ENCODE measurements around the gene SERAC1. TPM values are rescaled to one million over a fixed set of nuclear protein-coding genes. Genes with fewer than 3 reads are reported as not detected.

SERAC1 gene
- total and polyA plus RNA-seq, 2 donors (not counting 1 experiment from before 2014, with no cell fraction given) = 1.9 to 5.8 TPM

- WGBS (ENCODE audit: insufficient coverage) = 91% methylated on average over 23 of the region's 23 CpGs
- Mint-ChIP-seq H3K9me3 (ENCODE audit: insufficient read depth) (no peaks in the 10 kb centered on the region), H3K27me3 (no peaks in the 10 kb centered on the region), H3K4me3 (no peak overlapping the region), H3K27ac (no peak overlapping the region), H3K4me1 (no peaks in the 10 kb centered on the region)
- Histone ChIP-seq H2AFZ (ENCODE audit: insufficient read depth, low read depth, low read length, poor library complexity, severe bottlenecking) (no peak overlapping the region), H3K27ac (ENCODE audit: low read length in 2 of 2) (no peak overlapping the region), H3K36me3 (replicated peaks in 1 of 2; ENCODE audit: control extremely low read depth in 1 of 2, control insufficient read depth in 1 of 2, extremely low read depth in 1 of 2, insufficient read depth in 2 of 2, low read length in 1 of 2) (peaks cover 0 to 27% of the 10 kb centered on the region in 2 experiments), H3K4me2 (replicated peaks; ENCODE audit: low read depth, low read length, poor library complexity, severe bottlenecking) (no peak overlapping the region), H4K20me1 (ENCODE audit: control insufficient read depth, insufficient read depth, low read length, poor library complexity, severe bottlenecking) (no peaks in the 10 kb centered on the region), H3K4me1 (ENCODE audit: control insufficient read depth in 2 of 2, insufficient read depth in 2 of 2, low read length in 2 of 2) (no peaks in the 10 kb centered on the region), H3K9me3 (ENCODE audit: control extremely low read depth in 1 of 3, control insufficient read depth in 2 of 3, insufficient read depth in 1 of 3, low read length in 2 of 3) (peaks cover 0 to 3% (median 0%) of the 10 kb centered on the region in 3 donors), H3K9ac (ENCODE audit: low read length) (no peak overlapping the region), H3K4me3 (ENCODE audit: control extremely low read depth in 1 of 5, extremely low read depth in 1 of 5, insufficient read depth in 1 of 5, low read depth in 2 of 5, low read length in 4 of 5) (no peak overlapping the region), H3K27me3 (replicated peaks in 1 of 4; ENCODE audit: control extremely low read depth in 1 of 4, control insufficient read depth in 3 of 4, insufficient read depth in 4 of 4, low read length in 3 of 4) (no peaks in the 10 kb centered on the region), H3K79me2 (ENCODE audit: control insufficient read depth, insufficient read depth, low read length) (no peaks in the 10 kb centered on the region)
- ATAC-seq (ENCODE audit: low read depth) (no peak), DNase-seq (no peak)
- intact Hi-C loops (cut with micrococcal nuclease) = no loop called here
- TF ChIP-seq CTCF (IDR thresholded peaks at IDR 0.05) (no peak), EZH2 (IDR thresholded peaks at IDR 0.05; ENCODE audit: borderline replicate concordance, insufficient read depth, low read depth, low read length, poor library complexity, severe bottlenecking) (no peak)
- POLR2A ChIA-PET = no interaction called here
- CTCF ChIA-PET = interaction anchor here (1.3 kb wide), 1 partner anchor 84 kb away, joined by 3 read pairs; the partner anchor contains the start of gene SYNJ2
Observed at GRCh38 chr6:158066136-158066781, 101.8 kb downstream of the SERAC1 start.

- H3K4me2 ChIP-seq (replicated peaks; ENCODE audit: low read depth, low read length, poor library complexity, severe bottlenecking) = no peak overlapping the region
- no peak for ATAC-seq (ENCODE audit: low read depth)
- TF ChIP-seq EZH2 (IDR thresholded peaks at IDR 0.05; ENCODE audit: borderline replicate concordance, insufficient read depth, low read depth, low read length, poor library complexity, severe bottlenecking) (no peak), CTCF (IDR thresholded peaks at IDR 0.05) (no peak)
- intact Hi-C loops (cut with micrococcal nuclease) = no loop called here
- no peak overlapping the region for H2AFZ ChIP-seq (ENCODE audit: insufficient read depth, low read depth, low read length, poor library complexity, severe bottlenecking)
- no peaks in the 10 kb centered on the region for H3K27me3 ChIP-seq (replicated peaks in 1 of 4; ENCODE audit: control extremely low read depth in 1 of 4, control insufficient read depth in 3 of 4, insufficient read depth in 4 of 4, low read length in 3 of 4)
- H3K4me3 ChIP-seq (ENCODE audit: control extremely low read depth in 1 of 5, extremely low read depth in 1 of 5, insufficient read depth in 1 of 5, low read depth in 2 of 5, low read length in 4 of 5) = no peak overlapping the region
- WGBS (ENCODE audit: insufficient coverage) = 92% methylated on average over 24 of the region's 24 CpGs
- Mint-ChIP-seq H3K9me3 (ENCODE audit: insufficient read depth) (no peaks in the 10 kb centered on the region), H3K4me1 (no peaks in the 10 kb centered on the region), H3K4me3 (no peak overlapping the region), H3K27ac (no peak overlapping the region), H3K27me3 (no peaks in the 10 kb centered on the region)
- POLR2A ChIA-PET = no interaction called here
- CTCF ChIA-PET = interaction anchor here (1.2 kb wide), 1 partner anchor 9 kb away, joined by 4 read pairs; no protein-coding TSS in a partner anchor
- H3K27ac ChIP-seq (ENCODE audit: low read length in 2 of 2) = no peak overlapping the region
- H3K9ac ChIP-seq (ENCODE audit: low read length) = no peak overlapping the region
- H3K4me1 ChIP-seq (ENCODE audit: control insufficient read depth in 2 of 2, insufficient read depth in 2 of 2, low read length in 2 of 2) = no peaks in the 10 kb centered on the region
- H4K20me1 ChIP-seq (ENCODE audit: control insufficient read depth, insufficient read depth, low read length, poor library complexity, severe bottlenecking) = no peaks in the 10 kb centered on the region
- no peaks in the 10 kb centered on the region for H3K79me2 ChIP-seq (ENCODE audit: control insufficient read depth, insufficient read depth, low read length)
- H3K9me3 ChIP-seq (ENCODE audit: control extremely low read depth in 1 of 3, control insufficient read depth in 2 of 3, insufficient read depth in 1 of 3, low read length in 2 of 3) = peaks cover 0 to 3% (median 0%) of the 10 kb centered on the region in 3 donors
- peaks cover 0 to 26% of the 10 kb centered on the region in 2 experiments for H3K36me3 ChIP-seq (replicated peaks in 1 of 2; ENCODE audit: control extremely low read depth in 1 of 2, control insufficient read depth in 1 of 2, extremely low read depth in 1 of 2, insufficient read depth in 2 of 2, low read length in 1 of 2)
- DNase-seq = no peak
Observed at GRCh38 chr6:158064725-158065251, 103.3 kb downstream of the SERAC1 start.

Measured in B cell (primary cell).